GM19452 (cell line): ENCODE data around the gene ROS1.
"Not testable (repeated sequence)": the region's sequence is repeated elsewhere in the genome, so short reads cannot be mapped to it uniquely, and the experiment has no call there.

Experiments used
- ATAC-seq: cut with Tn5 transposase; IDR thresholded peaks from one replicate; pipeline ENCODE4 v1.9.1; 2021; ENCODE audit not compliant: unreplicated experiment

Gene ROS1

DNA sequence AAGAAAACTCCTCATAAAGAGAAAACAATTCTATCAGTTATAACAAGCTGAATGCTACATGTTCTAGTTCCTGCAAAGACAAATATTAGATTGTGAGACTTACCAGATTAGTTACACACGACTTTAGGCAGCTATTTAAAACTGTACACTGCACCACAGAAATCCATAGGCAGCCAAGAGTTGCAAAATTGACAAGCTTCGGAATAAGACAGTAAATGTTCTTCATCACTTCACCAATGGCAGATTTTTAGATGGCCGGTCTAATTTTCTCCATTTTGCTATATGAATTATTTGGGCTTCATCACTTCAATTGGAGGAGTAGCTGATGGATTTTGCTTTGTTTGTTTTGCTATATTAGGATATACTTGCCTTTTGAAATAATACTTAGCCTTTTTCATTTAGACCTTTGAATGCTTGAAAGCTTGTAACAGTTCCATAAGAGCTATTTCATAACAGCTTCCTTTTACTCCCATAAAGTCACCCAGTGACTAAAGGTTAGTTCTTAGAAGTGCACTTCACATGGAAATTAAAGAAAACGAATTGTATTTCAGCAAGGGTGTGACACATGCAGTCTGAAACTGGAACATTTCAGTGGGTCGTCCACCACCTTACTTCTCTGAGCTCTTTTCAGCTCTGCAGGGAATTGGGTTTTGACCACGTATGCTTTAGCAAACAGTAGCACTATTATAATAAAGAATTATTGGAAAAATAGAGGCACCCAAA is at the start of gene ROS1:
Gene ROS1, minus strand, starts transcription at position 512 of the 723 bp plus-strand sequence. Its CDS starts 286 bp downstream, at position 226.
- no peak for ATAC-seq

DNA sequence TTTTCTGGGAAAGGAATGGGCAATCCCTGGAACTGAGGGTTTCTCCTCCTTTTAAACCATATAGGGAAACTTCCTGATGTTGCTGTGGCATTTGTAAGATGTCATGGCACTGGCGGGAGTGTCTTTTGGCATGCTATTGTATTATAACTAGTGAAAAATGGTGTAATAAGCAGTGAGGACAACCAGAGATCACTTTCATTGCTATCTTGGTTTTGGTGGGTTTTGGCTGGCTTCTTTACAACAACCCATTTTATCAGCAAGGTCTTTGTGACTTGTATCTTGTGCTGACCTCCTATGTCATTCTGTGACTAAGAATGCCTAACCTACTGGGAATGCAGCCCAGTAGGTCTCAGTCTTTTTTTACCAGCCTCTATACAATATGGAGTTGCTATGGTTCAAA is 47.7 kb upstream of the ROS1 start:
- no peak for ATAC-seq

DNA sequence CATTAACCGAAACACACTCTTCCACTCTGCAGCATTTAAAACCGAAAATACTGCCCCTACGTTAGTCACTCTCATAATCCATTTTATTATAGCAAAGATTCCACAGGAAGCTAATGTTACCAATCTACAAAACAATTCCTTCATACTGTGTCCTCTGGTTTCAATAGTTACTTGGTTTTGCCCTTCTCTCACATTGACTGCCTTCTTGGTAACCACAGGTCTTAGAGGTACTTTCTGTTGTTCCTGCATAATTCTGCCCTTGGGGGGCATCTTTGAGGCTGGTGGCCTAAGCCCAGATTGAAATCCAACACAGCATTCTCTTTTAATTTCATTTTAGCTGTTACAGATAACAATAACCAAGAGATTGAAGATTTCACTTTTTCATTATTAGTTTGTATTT is 46.9 kb upstream of the ROS1 start:
- no peak for ATAC-seq

DNA sequence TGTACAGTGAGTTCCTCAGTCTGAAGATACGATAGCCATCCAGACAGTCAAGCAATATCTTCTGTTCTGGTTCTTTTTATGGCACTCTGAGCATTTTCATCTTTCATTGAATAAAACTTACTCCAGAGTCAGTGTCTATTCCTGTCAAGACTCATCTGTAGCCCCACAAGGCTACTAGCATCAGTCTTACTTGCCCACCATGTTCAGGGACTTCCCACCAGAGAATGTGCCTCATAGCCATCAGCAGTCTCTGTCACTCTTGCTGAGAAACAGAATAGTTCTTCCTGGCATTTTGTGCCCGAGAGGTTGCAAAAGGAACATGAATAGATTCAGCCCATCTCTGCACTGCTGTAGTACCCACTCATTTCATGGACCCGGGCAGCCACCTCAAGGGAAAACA is 44.0 kb upstream of the ROS1 start:
- no peak for ATAC-seq

DNA sequence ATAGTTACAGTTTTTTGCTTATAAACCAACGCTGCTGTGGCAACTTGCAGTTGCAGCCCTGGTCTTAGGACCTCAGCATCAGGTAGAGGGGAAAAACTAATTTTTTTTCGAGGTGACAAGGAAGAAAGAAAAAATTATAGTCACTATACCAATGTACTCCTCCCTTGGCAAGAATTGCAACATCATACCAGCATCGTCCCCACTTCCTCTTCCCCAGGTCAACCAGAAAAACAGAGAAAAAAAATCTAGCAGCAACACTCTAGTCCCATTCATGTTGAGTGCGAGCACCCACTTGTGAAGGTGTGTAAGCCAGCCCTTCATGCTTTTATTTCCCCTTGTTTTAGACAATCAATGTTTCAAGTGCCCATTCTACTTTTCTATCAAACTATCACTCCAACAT is 43.6 kb upstream of the ROS1 start:
- no peak for ATAC-seq

DNA sequence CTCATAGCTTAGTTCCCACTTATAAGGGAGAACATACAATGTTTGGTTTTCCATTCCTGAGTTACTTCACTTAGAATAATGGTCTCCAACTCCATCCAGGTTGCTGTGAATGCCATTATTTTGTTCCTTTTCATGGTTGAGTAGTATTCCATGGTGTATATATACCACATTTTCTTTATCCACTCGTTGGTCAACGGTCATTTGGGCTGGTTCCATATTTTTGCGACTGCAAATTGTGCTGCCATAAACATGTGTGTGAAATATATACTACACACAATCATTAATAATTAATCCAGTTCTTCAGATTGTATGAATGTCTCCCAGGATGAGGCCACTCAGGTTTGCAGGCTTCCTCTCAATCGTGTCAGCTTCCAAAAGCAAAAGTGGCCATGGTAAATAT is 42.8 kb upstream of the ROS1 start:
- ATAC-seq, result not testable (repeated sequence)

DNA sequence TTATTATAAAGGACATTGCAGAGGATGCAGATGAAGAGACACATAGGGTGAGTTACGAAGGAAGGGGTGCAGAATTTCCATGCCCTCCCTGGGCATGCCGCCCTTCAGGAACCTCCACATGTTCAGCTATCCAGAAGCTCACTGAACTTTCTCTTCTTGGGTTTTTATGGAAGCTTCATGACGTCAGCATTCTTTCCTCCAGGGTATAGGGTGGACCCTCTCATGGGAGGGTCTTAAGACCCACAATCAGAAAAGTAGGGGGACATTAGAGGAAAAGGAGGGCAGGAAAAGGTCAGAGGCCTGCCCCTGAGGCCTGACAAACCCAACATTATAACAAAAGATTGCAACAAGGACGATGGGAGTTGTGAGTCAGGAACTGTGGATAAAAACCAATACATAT is 42.1 kb upstream of the ROS1 start:
- no peak for ATAC-seq

DNA sequence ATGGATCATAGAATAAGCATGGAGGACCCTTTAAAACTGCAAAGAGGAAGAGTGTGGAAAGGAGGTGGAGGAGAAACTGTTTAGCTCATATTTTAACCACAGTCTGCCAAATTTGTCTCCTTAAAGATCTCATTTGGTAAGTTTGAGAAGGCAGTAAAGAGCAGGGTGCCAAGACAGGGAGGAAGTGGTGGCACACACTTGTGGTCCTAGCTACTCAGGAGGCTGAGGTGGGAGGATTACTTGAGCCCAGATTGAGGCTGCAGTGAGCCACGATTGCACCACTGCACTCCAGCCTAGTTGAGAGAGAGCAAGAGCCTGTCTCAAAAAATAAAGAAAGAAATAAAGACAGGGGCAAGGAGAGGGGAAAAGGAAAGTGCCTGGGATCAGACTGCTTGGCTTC is 39.9 kb upstream of the ROS1 start:
- ATAC-seq, result no peak

DNA sequence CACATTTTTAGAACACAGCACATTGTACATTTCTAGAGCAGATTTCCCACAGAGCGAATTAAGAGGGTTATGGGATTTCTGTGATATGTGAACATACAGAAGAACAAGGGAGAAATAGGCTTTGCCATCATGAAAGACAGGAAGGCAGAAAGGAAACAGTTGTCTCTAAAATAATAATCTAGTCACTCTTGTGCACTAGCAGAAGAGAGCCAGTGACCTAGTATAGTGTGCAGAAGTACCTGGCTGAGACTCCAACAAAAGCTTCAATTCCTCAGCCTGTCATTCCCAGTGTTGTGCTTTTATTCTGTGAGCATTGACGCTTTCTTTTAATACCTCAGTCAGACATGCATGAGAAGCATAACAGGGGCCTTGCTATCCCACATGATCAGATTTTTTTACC is 39.0 kb upstream of the ROS1 start:
- no peak for ATAC-seq

DNA sequence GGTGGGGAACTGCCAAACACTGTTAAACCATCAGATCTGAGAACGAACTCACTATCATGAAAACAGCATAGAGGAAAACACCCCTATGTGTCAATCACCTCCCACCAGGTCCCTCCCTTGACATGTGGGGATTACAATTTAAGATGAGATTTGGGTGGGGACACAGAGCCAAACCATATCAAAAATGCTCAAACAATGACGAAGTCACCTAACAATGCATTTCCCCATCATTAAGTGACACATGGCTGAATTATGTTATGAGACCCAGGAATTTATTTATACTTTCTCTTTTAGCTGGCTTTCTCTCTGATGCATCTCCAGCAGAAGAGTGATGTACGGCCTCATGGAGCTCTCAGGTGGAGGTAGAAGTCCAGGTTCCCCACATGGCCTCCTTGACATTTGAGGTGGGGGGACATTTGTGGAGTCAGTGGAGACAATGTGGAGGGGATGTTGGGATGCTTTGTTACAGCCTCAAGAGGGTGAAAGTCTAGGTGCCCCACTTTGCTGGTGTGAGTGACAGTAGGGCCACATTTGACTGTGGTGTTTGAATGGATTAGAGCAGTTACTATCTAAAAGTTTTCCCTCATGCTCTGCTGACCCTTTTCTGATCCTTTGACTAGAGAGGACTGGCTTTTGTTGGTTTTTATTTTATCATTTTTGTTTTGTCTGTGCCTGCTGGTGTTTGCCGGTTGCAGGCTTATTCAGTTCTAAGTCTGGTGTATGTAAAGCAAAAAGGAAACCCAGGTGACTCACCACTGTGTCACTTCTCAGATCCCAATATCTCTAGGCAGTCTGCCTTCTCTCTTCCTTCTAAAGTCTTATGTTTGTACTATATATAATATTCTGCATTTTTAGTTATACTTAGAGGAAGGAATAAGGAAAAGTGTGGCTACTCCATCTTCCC is 38.3 kb upstream of the ROS1 start:
- no peak for ATAC-seq

DNA sequence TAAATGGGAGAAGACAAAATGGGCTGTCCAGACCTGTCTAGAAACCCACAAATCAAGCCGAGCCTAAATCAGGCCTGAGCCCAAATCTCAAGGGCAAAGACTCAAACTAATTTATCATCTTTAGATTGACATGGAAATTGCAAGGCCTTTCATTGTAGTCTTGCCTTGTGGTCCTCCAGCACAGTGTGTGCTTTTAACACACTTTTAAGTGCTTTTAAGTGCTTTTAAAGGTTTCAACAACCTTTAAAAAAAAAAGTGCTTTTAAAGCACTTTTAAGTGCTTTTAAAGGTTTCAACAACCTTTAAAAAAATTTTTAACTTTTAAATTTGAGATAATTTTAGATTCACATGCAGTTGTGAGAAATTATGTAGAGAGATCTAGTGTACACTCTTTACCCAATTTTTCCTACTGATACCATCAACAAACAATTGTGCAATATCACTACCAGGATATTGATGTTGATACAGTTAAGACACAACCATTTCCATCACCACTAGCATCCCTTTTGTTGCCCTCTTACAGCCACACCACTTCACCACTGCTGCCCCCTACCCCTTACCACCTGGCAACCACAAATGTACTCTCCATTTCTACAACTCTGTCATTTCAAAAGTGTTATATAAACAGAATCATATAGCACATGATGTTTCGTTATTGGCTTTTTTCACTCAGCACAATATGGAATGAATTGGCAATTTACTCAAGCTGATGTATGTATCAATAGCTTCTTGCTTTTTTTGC is 33.6 kb upstream of the ROS1 start:
- ATAC-seq, result no peak

DNA sequence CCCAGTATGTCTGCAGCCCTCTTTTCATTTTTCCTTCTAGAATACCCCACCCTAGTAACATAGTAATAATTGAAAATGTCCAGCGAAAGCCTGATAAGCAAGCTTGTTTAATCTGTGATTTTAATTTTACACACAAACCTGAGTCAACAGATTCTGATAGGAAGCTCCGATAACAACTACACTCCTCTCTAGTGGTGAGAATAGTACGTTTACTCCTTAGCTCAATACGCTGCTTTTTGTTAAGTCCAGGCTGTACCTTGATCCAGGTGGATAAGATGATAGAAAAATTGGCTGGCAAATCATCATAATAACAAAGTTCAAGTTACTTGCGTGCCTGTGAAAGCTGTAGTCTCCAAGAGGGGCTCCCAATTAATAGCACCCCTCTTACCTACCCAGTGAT is 31.3 kb upstream of the ROS1 start:
- no peak for ATAC-seq

DNA sequence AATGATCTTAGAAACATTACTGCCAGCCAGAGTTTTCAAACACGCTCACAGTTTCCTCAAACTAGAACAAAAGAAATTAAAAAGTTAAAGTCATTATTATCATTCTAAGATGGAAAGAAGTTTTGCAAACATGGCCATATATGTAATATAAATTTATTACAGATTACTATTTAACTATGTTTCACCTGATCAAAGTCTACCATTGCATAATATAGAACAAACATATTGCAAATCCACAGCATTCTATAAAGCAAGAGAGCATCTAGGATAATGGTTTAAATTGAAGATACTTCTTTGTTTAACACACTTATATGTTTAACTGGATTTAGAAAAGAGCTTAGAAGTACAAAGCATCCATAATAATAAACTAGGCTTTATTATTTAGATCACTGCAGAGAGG is 30.5 kb upstream of the ROS1 start:
- ATAC-seq, result no peak

DNA sequence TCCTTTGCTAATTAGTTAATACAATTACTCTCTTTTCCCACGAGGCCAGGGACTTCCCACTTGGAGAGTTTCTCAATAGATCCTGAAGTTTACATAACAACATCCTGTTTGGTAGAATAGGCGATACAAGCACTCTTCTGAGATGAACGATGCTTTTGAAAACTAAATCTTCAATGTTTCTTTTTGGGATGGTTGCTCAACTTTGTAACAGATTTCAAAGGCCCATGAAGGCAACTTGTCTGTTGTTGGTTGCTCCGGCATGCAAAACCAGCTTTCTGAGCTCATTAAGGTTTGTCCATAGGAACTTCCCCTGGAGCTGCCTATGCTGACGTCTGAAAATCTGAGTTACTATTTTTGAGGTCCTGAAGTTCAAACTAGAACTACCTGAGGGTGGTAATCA is 25.9 kb upstream of the ROS1 start:
- ATAC-seq, result no peak

DNA sequence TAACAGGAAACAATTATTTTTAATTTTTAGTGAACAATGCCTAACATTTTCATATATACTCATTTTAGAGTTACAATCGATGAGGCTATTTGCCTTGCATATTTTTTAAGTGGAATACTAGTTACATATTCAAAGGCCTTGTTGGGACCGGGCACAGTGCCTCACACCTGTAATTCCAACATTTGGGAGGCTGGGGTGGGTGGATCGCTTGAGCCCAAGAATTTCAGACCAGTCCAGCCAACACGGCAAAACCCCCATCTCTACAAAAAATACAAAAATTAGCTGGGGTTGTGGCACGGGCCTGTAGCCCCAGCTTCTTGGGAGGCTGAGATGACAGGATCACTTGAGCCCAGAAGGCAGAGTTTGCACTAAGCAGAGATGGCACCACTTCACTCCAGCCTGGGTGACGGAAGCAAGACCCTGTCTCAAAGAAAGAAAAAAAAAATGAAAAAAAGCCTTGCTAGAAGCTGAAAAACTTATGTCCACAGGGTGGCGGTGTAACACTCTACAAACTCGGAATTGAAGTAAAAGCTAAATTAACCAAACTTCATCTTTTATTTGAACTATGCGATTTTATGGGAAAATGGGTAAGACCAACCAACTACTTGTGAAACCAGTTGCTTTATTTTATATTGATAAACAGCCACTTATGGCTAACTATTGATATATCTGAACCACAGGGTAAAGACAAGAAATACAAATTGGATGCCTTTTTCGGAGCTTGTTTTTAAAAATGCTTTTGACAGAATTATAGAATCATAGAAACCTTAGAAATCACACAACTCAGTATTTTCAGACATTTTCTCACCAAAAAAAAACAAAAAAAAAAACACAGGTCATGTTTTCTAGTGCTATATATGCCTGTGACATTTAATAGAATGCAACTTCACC is 24.1 kb upstream of the ROS1 start:
- no peak for ATAC-seq

DNA sequence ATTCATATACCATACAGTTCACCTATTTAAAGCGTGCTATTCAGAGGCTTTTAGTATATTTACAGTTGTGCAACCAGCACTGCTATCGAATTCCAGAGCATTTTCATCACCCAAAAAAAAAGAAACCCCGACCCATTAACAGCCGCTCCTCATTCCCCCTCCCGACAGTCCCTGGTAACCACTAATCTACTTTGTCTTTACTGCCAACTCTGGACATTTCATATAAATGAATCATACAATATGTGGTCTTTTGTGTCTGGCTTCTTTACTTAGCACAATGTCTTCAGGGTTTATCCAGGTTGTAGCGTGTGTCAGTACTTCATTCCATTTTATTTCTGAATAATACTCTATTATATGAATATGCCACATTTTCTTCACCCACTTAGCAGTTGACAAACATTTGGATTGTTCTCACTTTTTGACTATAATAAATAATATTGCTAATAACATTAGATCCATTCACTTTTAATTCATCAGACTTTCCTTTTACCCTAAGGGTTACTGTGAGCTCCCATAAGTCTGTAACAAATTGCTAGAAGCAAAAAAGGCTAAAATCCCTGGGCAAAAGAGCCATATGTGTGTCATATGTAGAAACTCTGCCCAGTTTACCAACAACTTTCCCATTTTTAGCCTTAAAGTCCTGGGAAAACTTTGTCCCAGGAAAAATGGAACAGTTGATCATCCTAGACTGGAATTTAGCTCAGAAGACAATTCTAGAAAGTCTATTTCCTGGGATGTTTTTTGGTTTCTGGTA is 23.2 kb upstream of the ROS1 start:
- ATAC-seq, result no peak

DNA sequence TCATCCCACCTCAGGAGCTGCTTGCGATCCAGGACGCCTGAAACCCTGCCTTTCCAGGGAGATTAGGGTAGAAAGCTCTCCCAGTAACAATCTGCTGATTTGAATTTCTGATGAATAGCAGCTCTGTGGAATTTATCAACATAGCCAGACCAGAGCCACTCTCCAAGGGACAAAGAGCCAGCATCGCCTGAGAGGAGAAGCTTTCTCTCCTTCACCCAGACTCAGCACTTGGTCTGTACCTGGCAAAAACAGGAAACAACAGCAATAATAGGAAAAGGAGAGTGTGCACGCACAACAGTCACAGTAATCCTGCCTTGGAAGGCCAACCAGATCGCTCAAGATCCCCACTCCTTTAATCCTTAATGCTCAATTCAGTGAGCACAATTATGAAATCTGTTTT is 22.3 kb upstream of the ROS1 start:
- no peak for ATAC-seq

DNA sequence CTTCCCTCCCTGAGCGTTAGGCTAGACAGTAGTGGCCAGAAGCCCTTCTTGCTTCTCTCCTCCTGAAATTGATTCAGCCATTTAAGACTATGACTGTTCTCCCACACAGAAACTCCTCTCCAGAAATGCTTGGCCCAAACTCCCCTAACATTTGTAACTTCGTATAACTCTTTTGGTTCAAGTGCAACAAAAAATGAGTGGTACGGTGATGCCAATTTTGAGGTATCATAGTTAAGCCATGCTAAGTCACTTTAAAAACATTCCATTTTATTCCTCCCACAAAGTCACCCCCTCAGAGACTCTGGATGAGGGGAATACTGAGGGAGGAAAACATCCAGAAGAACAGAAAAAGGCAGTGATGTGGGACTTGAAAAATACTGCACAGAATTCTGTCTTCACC is 21.1 kb upstream of the ROS1 start:
- ATAC-seq, result no peak

DNA sequence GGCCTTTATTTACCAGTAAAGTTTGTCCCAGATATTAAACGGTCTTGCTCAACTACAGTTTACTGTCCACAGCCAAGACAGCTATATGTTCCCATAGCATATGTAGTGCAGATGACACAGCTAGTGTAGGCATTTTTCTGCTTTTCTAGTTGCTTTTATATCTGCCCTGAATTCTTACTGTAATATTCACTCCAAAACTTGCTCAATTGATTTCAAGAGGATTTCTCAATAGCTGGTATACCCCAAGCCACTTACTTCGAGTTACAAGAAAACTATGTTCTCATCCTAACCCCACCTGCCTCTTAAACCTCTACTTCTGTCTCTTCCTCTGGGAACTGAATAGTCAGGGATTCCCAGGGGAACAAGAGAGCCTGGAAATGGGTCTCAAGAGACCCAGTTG is 18.9 kb upstream of the ROS1 start:
- ATAC-seq, result no peak

DNA sequence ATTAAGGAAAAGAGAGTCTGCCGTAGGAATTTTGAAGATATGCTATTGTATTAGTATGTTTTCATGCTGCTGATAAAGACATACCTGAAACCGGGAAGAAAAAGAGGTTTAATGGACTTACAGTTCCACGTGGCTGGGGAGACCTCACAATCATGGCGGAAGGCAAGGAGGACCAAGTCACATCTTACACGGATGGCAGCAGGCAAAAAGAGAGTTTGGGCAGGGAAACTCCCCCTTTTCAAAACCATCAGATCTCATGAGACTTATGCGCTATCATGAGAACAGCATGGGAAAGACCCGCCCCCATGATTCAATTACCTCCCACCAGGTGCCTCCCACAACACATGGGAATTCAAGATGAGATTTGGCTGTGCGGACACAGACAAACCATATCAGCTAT is 16.6 kb upstream of the ROS1 start:
- ATAC-seq, result not testable (repeated sequence)
